Daoy (cell line): ENCODE data around the gene ART3. TPM values are rescaled to one million over a fixed set of nuclear protein-coding genes. Genes with fewer than 3 reads are reported as not detected.
"Not testable (repeated sequence)": the region's sequence is repeated elsewhere in the genome, so short reads cannot be mapped to it uniquely, and the experiment has no call there.

Experiments used
- DNase-seq: peaks from one replicate; pipeline ENCODE4 v3.0.0-alpha.2; 2015; ENCODE audit warnings: low read depth
- total RNA-seq: library from RNA; depleted of rRNA; stranded (reverse); fragments of >200 nt; shearing (Covaris generic); gene quantifications from 2 replicates; pipeline ENCODE4 v1.2.3, GENCODE V29; 2014; rRNA removed

Gene ART3, protein sequence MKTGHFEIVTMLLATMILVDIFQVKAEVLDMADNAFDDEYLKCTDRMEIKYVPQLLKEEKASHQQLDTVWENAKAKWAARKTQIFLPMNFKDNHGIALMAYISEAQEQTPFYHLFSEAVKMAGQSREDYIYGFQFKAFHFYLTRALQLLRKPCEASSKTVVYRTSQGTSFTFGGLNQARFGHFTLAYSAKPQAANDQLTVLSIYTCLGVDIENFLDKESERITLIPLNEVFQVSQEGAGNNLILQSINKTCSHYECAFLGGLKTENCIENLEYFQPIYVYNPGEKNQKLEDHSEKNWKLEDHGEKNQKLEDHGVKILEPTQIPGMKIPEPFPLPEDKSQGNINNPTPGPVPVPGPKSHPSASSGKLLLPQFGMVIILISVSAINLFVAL
- not detected in 2 replicates for total RNA-seq

DNA sequence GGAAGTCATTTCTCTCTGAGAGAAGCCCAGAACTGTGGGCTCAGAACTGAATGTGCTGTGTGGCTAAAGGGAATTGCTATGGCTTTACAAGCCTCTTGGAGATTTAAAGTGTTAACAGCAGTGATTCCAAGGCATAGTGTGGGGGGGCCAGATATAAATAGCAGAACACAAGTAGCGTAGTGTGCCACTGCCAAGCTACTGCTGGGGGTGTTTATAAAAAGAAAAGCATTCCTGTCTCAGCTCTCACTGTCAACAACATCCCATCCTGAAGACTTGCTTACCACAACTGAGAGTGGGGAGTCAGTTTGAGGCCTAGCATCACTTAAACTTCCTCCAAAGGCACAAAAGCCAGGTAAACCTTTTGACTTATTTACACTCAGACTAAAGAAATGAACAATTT, at the start of gene ART3:
Gene ART3, plus strand, starts transcription at position 242 of the 400 bp plus-strand sequence. CDS start 1,181 bp downstream, outside the sequence.
- no peak for DNase-seq

DNA sequence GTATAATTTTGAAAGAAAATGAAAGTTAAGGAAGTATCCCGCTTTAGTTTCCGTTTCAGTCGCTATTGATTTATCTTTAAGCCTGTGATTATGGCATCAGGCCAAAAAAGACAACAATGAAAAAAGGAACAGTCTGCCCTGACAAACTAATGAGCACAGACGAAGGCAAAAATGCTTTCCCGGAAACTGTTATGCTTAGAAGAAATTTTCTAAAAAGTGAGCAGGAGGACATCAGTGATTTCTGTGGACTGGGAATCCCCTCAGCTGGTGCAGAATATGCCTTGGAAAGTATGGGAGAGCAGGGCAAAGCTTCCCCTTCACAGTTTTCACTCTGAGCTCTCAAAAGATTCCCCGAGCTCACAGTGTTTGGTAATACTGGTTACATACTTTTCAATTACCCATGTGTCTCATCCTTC, 46.2 kb upstream of the ART3 start:
- no peak for DNase-seq

DNA sequence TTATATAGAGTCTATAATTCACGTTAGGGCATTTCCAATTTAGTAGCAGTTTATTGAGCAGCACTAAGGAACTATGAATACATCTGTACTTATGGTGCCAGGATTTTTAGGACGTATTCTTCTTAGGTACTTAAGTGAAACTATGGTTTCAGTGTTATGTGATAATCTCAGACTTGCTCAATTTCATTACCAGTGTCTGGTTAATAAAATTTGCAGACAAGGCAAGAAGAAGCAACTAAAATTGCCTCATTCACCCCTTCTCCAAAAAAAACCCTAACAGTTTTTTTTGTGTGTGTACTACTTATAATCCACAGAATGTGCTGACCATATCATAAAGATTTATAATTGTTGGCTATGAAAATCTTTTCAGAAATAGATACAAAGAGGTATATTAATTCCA, 45.2 kb upstream of the ART3 start:
- DNase-seq = no peak

DNA sequence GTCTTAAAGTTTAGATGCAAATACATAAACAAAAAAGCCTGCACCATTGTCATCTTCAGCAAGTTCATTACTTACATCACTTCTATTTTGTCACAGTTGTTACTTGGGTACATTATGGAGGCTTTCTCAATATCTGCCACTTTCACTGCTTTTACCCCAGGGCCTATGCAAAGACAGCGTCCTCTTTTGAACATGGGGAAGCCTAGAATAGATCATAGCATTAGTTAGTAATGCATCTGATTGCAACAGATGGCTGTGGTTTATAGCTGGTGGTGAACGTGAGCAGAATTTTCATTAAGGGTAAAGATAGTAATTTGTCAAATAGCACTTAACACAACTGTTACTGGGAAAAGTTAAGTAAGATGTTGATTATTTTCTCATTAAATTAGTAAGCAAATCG, 39.4 kb upstream of the ART3 start:
- DNase-seq = no peak

DNA sequence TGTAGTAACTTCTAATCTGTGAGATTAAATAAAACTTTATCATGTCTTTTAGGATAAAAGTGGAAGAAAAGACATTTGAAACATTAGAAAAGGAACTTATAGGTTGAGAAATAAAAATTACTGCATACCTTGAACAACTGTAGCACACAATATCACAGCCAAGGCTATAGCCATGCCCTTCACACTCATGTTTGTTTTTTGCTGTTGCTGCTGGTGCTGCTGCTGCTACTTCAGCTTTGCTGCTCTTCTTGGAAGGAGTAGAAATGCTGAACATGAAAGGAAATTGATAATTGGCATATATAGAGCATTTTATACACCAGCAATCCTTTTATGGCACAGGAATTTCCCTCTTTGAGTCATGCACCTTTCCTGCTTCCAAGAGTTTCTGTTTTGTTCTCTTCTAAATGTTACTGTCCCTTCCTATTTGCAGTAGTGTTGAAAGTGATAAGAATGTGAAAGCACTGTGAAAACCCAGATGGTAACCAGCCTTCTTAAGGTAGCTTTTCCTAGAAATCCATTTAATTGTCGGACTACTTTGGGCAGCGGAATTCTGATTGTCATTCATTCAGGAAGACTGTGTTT, 38.6 kb upstream of the ART3 start, which contains the start of gene CXCL11:
Gene CXCL11, minus strand, starts transcription at position 272 of the 582 bp plus-strand sequence. Its CDS starts 83 bp downstream, at position 189.
- peak; percentile 4 for DNase-seq

DNA sequence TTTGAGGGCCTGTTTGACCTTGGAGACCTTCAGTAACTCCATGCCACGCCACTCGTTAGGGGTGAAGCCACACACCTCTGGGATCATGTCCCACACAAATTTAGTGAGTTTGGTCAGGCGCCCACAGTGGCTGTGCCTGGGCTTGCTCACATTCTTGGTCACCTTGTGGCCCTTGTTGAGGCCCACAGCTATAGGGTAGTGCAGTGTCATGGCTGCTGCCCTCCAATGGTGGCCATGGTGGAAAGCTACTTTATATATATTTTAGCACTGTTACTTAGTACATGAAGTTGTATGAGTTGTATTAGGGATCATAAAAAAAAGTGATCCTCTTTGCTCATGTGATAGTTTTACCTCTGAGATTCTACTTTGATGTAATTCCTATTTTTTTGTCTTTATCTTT, 37.7 kb upstream of the ART3 start:
- DNase-seq = no peak

DNA sequence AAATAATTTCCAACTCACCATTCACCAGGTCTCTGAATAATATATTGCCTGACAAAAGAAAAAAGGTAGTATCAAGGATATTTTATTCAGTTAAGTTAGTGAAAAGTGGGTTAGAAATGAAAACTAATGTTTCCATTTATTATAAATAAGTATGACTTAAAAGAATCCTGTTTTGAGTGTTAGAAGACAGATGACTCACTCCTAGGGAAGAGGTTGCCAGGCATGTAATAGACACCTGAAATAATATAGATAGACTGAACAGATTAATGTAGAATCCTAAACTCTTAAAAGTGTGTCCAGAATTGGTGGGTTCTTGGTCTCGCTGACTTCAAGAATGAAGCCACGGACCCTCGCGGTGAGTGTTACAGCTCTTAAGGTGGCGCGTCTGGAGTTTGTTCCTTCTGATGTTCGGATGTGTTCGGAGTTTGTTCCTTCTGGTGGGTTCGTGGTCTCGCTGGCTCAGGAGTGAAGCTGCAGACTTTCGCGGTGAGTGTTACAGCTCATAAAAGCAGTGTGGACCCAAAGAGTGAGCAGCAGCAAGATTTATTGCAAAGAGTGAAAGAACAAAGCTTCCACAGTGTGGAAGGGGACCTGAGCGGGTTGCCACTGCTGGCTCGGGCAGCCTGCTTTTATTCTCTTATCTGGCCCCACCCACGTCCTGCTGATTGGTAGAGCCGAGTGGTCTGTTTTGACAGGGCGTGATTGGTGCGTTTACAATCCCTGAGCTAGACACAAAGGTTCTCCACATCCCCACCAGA, 32.1 kb upstream of the ART3 start:
- DNase-seq = not testable (repeated sequence)

DNA sequence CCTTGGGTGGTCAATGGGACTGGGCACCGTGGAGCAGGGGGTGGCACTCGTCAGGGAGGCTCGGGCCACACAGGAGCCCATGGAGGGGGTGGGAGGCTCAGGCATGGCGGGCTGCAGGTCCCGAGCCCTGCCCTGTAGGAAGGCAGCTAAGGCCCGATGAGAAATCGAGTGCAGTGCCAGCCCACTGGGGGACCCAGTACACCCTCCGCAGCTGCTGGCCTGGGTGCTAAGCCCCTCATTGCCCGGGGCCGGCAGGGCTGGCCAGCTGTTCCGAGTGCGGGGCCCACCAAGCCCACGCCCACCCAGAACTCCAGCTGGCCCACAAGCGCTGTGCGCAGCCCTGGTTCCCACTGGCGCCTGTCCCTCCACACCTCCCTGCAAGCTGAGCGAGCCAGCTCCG, 31.2 kb upstream of the ART3 start:
- DNase-seq = not testable (repeated sequence)

DNA sequence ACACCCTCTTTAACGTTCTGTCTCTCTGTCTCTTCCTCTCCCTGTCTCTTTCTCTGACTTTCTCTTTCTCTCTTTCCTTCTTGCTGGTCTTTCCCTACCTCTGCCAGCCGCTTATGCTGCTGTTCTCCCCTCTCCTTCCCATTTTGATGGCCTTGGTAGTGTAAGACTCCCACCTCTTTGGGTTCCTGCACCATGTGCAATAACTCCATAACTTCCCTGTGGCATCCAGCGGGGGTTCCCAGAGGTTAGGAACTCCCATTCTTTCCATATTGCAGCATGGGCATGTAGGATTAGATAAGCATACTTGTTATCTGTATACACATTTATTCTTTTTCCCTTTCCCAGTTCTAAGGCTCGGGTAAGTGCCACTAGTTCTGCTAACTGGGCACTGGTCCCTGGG, 29.8 kb upstream of the ART3 start:
- not testable (repeated sequence) for DNase-seq

DNA sequence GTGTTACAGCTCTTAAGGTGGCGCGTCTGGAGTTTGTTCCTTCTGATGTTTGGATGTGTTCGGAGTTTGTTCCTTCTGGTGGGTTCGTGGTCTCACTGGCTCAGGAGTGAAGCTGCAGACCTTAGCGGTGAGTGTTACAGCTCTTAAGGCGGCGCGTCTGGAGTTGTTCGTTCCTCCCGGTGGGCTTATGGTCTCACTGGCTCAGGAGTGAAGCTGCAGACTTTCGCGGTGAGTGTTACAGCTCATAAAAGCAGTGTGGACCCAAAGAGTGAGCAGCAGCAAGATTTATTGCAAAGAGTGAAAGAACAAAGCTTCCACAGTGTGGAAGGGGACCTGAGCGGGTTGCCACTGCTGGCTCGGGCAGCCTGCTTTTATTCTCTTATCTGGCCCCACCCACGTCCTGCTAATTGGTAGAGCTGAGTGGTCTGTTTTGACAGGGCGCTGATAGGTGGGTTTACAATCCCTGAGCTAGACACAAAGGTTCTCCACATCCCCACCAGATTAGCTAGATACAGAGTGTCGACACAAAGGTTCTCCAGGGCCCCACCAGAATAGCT, 24.6 kb upstream of the ART3 start:
- DNase-seq = not testable (repeated sequence)

DNA sequence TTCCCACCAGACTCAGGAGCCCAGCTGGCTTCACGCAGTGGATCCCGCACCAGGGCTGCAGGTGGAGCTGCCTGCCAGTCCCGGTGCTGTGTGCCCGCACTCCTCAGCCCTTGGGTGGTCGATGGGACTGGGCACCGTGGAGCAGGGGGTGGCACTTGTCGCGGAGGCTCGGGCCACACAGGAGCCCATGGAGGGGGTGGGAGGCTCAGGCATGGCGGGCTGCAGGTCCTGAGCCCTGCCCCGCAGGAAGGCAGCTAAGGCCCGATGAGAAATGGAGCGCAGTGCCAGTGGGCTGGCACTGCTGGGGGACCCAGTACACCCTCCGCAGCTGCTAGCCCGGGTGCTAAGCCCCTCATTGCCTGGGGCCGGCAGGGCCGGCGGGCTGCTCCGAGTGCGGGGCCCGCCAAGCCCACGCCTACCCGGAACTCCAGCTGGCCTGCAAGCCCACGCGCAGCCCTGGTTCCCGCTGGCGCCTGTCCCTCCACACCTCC, 23.9 kb upstream of the ART3 start:
- DNase-seq = not testable (repeated sequence)

DNA sequence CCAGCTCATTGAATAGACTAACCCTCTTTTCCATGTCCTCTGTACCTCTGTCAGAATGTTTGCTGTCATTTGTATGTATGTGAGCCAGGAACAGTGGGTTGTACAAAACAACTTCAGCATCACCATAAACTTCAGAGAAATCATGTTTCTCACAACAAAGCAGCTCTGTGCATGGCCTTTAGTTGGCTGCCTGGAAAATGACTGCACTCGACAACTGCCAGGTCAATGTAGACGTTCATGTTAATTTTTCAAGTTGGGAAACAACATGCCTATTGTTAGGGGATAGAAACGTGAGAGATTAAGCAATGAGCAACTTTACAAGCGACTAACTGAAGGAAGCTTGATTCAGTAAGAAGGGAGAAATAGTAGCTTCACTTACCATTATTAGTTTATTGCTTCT, 20.8 kb upstream of the ART3 start:
- DNase-seq = no peak

DNA sequence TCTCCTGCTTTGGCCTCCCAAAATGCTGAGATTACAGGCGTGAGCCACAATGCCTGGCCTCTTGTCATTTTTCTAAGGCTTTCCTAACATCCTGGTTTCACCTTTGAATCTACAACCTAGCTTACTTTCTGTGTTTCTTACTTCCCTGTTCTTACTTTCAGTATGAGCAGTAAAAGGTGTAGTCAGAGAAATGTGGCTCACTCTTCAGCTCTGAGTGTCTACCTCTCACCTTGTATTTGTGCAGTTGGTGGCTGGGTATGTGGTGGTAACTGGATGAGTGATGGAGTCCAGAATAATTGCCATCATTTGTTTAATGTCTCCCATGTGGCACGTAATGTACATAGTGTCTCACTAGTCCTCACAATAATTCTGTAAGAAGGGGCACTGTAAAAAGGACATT, 19.5 kb upstream of the ART3 start:
- DNase-seq = no peak

DNA sequence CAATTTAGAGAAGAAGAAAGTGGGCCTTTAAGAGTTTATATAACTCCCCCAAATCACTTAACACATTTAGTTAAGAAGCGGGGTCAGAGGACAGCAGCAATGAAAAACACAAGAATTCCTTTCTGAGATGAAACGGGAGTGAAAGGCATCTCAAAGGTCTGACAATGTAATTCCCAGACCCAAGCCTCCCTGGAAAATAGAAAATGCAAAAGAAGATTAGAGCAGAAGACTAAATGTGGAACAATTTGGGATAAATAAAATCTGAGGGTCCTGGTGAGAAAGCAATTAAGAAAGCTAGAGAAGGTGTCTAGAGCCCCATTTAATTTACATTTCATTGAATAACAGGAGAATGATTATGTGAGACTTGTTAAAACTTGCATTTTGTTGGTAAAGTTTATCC, 19.1 kb upstream of the ART3 start:
- DNase-seq = no peak

DNA sequence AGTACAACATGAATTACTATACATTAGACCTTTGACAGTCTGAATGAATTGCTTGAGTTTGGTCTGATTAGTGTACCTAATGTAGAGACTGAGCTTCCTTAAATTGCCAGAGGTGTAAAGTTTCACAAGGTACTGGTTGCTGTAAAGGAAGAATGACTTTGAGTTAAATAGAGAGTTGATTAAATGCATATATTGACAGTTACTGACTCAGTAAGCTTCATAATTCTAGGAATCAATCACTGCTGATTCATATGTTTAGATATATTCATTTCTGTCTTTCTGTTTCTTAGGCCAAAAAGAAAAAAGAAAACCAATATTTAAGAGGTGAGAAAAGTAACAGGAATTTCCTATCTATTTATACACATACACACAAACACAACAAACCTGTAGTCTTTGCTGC, 16.2 kb upstream of the ART3 start:
- no peak for DNase-seq

DNA sequence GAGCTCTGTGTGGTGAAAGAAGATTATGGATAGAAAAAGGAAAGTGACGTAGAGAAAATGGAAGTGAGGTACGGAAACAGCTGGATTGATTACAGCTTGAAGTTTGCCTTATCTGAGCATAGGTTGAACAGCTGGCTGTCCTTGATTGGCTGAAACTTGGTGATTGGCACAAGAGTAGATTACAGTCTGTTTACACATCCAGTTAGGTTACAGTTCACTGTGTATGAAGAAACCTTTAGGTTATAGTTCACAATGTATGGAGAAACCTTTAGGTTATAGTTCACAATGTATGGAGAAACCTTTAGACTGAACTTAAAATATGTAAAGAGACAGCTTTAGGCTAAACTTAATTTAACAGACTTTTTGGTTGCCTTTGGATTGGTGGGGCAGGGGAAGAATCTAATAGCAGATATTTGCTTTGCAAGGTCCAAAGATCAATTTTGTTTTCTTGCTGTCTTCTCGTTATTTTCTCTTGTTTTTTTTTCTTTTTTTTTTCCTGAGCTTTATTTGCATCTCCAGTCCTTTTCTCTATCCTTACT, 15.6 kb upstream of the ART3 start:
- no peak for DNase-seq

DNA sequence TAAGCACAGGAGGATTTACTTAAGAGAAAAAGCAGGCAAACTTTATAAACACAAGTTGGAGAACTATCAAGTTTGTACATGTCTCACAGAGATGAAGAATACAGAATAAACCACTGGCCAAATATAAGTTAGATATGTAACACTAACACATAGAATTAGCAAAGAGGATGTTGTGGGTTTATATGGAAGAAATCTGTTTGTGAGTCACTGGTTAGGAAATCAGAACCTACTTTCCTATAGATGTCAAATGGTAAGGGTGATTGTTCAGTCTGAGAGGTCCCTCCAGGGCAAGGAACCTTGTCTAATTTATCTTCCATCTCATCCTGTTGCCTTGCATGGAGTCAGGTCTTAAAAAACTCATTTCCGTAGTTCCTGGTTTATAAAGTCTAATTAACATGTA, 14.8 kb upstream of the ART3 start:
- DNase-seq = no peak

DNA sequence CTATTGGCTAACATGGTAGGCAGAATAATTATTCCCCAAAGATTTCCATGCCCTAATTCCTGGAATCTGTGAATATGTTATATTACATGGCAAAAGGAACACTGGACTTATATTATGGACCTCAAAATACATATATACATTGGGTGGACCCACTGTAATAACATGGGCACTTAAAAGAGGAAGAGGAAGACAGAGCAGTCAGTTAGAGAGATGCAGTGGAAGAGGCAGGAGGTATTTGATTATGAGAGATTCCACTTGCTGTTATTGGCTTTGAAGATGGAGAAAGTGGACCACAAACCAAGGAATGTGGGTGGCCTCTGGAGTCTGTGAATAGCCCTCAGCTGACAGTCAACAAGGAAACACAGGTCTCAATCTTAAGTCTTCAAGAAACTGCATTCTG, 14.0 kb upstream of the ART3 start:
- DNase-seq = no peak

DNA sequence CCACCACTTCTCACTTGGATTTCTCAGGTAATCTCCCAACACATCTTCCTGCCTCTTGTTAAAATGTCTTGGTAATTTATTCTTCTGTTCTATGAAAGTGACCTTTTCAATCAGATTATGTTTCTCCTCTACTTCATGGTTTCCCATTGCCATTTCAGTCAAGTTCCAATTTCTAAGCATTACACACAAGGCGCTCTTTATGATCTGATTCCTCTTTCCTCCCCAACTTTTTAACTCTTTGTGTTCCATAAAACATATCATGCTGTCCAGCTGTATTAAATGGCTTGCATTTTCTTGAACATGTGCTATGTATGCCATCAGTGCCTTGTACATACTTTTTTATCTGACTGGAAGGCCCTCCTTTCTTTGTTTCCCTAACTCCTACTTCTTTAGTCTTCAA, 13.1 kb upstream of the ART3 start:
- DNase-seq = no peak

DNA sequence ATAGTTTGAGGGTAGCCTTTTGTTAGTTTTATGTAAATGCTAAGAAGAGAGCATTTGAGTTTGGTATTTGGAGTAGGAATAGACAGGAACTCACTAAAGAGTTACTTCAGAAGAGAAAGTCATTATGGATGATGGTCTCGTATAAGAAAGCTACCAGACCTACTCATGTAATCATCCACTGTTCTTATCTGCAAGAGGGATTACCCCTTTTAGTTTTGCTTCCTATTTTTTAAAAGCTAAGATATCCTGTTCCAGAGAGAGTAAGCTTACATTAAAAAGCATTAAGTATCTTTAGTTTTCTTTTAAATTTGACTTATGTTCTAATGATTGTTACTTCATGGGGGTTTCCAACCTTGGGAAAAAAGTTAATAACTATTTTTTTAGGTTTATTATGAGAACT, 12.5 kb upstream of the ART3 start:
- no peak for DNase-seq

DNA sequence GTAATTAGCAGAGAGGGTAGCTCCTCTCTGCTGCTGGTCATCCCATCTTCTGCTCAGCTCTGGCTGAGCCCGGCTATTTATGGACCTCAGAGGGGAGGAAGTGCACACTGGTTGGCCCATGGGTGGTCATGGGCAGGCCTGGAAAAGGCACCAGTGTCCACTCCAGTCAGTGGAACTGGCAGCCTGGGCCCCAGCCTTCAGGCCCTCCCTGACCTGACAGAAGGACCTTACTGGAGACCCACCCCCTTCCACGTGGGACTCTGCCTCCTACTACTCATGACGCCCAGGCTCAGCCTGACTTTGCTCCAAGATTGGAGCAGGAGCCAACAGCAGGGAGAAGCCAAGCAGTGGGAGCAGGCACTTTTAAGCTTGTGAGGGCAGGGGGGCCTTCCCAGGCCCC, 8.0 kb upstream of the ART3 start:
- no peak for DNase-seq
